ENCODE measurements around the gene WDR87. TPM values are rescaled to one million over a fixed set of nuclear protein-coding genes. Genes with fewer than 3 reads are reported as not detected.
"Not testable (repeated sequence)": the region's sequence is repeated elsewhere in the genome, so short reads cannot be mapped to it uniquely, and the experiment has no call there.

Gene WDR87
- total RNA-seq, 1 experiment from 2014 or later = not detected

- no peaks in the 10 kb centered on the region for H3K27me3 Mint-ChIP-seq (ENCODE audit: insufficient read depth, unreplicated experiment)
- H3K9me3 Mint-ChIP-seq (ENCODE audit: unreplicated experiment) = peaks cover 7% of the 10 kb centered on the region
- H3K4me3 Mint-ChIP-seq (ENCODE audit: unreplicated experiment) = no peak overlapping the region
- no peak overlapping the region for H3K27ac Mint-ChIP-seq (ENCODE audit: low read depth, unreplicated experiment)
- intact Hi-C loops (cut with micrococcal nuclease) = no loop called here
- peaks cover 15% of the 10 kb centered on the region for H3K36me3 Mint-ChIP-seq (ENCODE audit: insufficient read depth, unreplicated experiment)
- DNase-seq (ENCODE audit: unreplicated experiment) = no peak
- peaks cover 21% of the 10 kb centered on the region for H3K4me1 Mint-ChIP-seq (ENCODE audit: insufficient read depth, unreplicated experiment)
- TF ChIP-seq, protein P1, sequence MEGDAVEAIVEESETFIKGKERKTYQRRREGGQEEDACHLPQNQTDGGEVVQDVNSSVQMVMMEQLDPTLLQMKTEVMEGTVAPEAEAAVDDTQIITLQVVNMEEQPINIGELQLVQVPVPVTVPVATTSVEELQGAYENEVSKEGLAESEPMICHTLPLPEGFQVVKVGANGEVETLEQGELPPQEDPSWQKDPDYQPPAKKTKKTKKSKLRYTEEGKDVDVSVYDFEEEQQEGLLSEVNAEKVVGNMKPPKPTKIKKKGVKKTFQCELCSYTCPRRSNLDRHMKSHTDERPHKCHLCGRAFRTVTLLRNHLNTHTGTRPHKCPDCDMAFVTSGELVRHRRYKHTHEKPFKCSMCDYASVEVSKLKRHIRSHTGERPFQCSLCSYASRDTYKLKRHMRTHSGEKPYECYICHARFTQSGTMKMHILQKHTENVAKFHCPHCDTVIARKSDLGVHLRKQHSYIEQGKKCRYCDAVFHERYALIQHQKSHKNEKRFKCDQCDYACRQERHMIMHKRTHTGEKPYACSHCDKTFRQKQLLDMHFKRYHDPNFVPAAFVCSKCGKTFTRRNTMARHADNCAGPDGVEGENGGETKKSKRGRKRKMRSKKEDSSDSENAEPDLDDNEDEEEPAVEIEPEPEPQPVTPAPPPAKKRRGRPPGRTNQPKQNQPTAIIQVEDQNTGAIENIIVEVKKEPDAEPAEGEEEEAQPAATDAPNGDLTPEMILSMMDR (IDR thresholded peaks at IDR 0.05; ENCODE audit: unreplicated experiment) = no peak
- ChIA-PET POLR2A (no interaction called here), CTCF (interaction anchor here (1.1 to 1.2 kb wide), 3 partner anchors 27 to 206 kb away, joined by 3 to 4 read pairs (median 4); no protein-coding TSS in a partner anchor)
- no TSS peak for BruUV-seq (replicated peaks)
These were observed 22.3 kb upstream of the WDR87 start for GRCh38 chr19:37928527-37929286.

DNA sequence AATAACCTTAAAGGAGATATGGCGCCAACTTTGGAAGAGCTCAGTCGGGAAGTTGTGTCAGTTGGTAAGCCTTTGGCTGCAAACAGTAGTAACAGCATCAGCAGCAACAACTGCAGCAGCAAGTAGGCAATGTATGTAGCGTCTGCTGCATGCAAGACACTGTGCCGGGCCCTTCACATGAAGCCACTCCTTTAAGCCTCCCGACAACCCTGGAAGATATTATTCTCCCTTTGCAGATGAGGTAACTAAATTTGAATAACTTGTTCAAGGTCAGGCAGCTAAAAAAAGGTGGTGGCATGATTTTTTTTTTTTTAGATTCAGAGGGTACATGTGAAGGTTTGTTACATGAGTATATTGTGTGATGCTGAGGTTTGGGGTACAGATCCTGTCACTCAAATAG lies 20.3 kb upstream of the WDR87 start:
- Mint-ChIP-seq H3K27me3 (ENCODE audit: insufficient read depth, unreplicated experiment) (no peaks in the 10 kb centered on the region), H3K9me3 (ENCODE audit: unreplicated experiment) (peaks cover 7% of the 10 kb centered on the region), H3K4me3 (ENCODE audit: unreplicated experiment) (no peak overlapping the region), H3K27ac (ENCODE audit: low read depth, unreplicated experiment) (no peak overlapping the region), H3K4me1 (ENCODE audit: insufficient read depth, unreplicated experiment) (peaks cover 1% of the 10 kb centered on the region), H3K36me3 (ENCODE audit: insufficient read depth, unreplicated experiment) (peaks cover 18% of the 10 kb centered on the region)
- ChIA-PET POLR2A (interaction anchor here (0.6 to 1.3 kb wide), 2 partner anchors 19 to 77 kb away, joined by 3 to 6 read pairs; partner anchors contain the start of gene SIPA1L3), CTCF (interaction anchor here (0.6 to 1.4 kb wide), 6 partner anchors 28 to 412 kb away, joined by 3 to 5 read pairs (median 4); no protein-coding TSS in a partner anchor)
- intact Hi-C loops (cut with micrococcal nuclease) = no loop called here
- no TSS peak for BruUV-seq (replicated peaks)
- TF ChIP-seq, protein P1 (IDR thresholded peaks at IDR 0.05; ENCODE audit: unreplicated experiment) = no peak
- DNase-seq (ENCODE audit: unreplicated experiment) = no peak

GRCh38 chr19:37926255-37926654 lies 19.9 kb upstream of the WDR87 start:
- ChIA-PET CTCF (interaction anchor here (0.6 to 1.3 kb wide), 3 partner anchors 49 to 413 kb away, joined by 3 read pairs; no protein-coding TSS in a partner anchor), POLR2A (interaction anchor here (0.6 to 1.3 kb wide), 2 partner anchors 19 to 78 kb away, joined by 3 to 6 read pairs; partner anchors contain the start of gene SIPA1L3)
- H3K4me1 Mint-ChIP-seq (ENCODE audit: insufficient read depth, unreplicated experiment) = no peaks in the 10 kb centered on the region

GRCh38 chr19:37925212-37925611 lies 18.8 kb upstream of the WDR87 start:
- no TSS peak for BruUV-seq (replicated peaks)
- Mint-ChIP-seq H3K27me3 (ENCODE audit: insufficient read depth, unreplicated experiment) (no peaks in the 10 kb centered on the region), H3K9me3 (ENCODE audit: unreplicated experiment) (peaks cover 7% of the 10 kb centered on the region), H3K4me3 (ENCODE audit: unreplicated experiment) (no peak overlapping the region), H3K4me1 (ENCODE audit: insufficient read depth, unreplicated experiment) (no peaks in the 10 kb centered on the region), H3K36me3 (ENCODE audit: insufficient read depth, unreplicated experiment) (peaks cover 22% of the 10 kb centered on the region), H3K27ac (ENCODE audit: low read depth, unreplicated experiment) (no peak overlapping the region)
- TF ChIP-seq, protein P1 (IDR thresholded peaks at IDR 0.05; ENCODE audit: unreplicated experiment) = no peak
- DNase-seq (ENCODE audit: unreplicated experiment) = no peak
- CTCF ChIA-PET = interaction anchor here (0.8 kb wide), 1 partner anchor 23 kb away, joined by 3 read pairs; no protein-coding TSS in a partner anchor
- POLR2A ChIA-PET = interaction anchor here (0.7 to 2.3 kb wide), 2 partner anchors 18 to 78 kb away, joined by 3 to 6 read pairs; partner anchors contain the start of genes SIPA1L3 and WDR87
- intact Hi-C loops (cut with micrococcal nuclease) = no loop called here

More at GRCh38 chr19:37926255-37926654, 19.9 kb upstream of the WDR87 start:
- TF ChIP-seq, protein P1 (IDR thresholded peaks at IDR 0.05; ENCODE audit: unreplicated experiment) = no peak
- no peak overlapping the region for H3K27ac Mint-ChIP-seq (ENCODE audit: low read depth, unreplicated experiment)
- H3K4me3 Mint-ChIP-seq (ENCODE audit: unreplicated experiment) = no peak overlapping the region
- intact Hi-C loops (cut with micrococcal nuclease) = no loop called here
- DNase-seq (ENCODE audit: unreplicated experiment) = no peak
- H3K36me3 Mint-ChIP-seq (ENCODE audit: insufficient read depth, unreplicated experiment) = peaks cover 22% of the 10 kb centered on the region
- H3K27me3 Mint-ChIP-seq (ENCODE audit: insufficient read depth, unreplicated experiment) = no peaks in the 10 kb centered on the region
- peaks cover 7% of the 10 kb centered on the region for H3K9me3 Mint-ChIP-seq (ENCODE audit: unreplicated experiment)
- BruUV-seq (replicated peaks) = no TSS peak

DNA sequence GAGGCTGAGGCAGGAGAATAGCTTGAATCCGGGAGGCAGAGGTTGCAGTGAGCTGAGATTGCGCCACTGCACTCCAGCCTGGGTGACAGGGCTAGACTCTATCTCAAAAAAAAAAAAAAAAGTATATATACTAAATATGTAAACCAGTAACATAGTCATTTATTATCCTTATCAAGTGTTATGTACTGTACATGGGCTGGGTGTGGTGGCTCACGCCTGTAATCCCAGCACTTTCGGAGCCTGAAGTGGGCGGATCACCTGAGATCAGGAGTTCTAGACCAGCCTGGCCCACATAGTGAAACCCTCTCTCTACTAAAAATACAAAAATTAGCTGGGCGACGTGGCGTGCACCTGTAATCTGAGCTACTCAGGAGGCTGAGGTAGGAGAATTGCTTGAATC lies 18.2 kb upstream of the WDR87 start:
- intact Hi-C loops (cut with micrococcal nuclease); H3K4me1 Mint-ChIP-seq (ENCODE audit: insufficient read depth, unreplicated experiment); H3K4me3 Mint-ChIP-seq (ENCODE audit: unreplicated experiment); H3K27ac Mint-ChIP-seq (ENCODE audit: low read depth, unreplicated experiment); H3K27me3 Mint-ChIP-seq (ENCODE audit: insufficient read depth, unreplicated experiment); H3K9me3 Mint-ChIP-seq (ENCODE audit: unreplicated experiment); BruUV-seq (replicated peaks); DNase-seq (ENCODE audit: unreplicated experiment): not testable (repeated sequence)
- peaks cover 22% of the 10 kb centered on the region for H3K36me3 Mint-ChIP-seq (ENCODE audit: insufficient read depth, unreplicated experiment)
- ChIA-PET CTCF (interaction anchor here (0.6 kb wide), 2 partner anchors 70 to 153 kb away, joined by 3 to 4 read pairs; no protein-coding TSS in a partner anchor), POLR2A (interaction anchor here (0.7 to 2.3 kb wide), 2 partner anchors 17 to 79 kb away, joined by 3 to 6 read pairs; partner anchors contain the start of genes SIPA1L3 and WDR87)

All from MCF 10A (cell line).